HG02884 (cell line): ENCODE results near the gene AGBL3.

Source experiments
- ATAC-seq: cut with Tn5 transposase; IDR thresholded peaks from one replicate; pipeline ENCODE4 v1.9.1; 2021; ENCODE audit warnings: mild to moderate bottlenecking, moderate library complexity; ENCODE audit not compliant: unreplicated experiment

AGBL3 gene

GRCh38 chr7:134986363-134987251 is at the start of gene AGBL3:
Gene AGBL3 (plus strand): TSS chr7:134986508. CDS start chr7:134987934, 1,426 bp downstream.
- peak; percentile 92 for ATAC-seq

- no peak for ATAC-seq
Observed at GRCh38 chr7:134936893-134937510, 49.3 kb upstream of the AGBL3 start.

- no peak for ATAC-seq
Observed at GRCh38 chr7:134938141-134938540, 48.2 kb upstream of the AGBL3 start.

GRCh38 chr7:134939136-134939535 is 47.2 kb upstream of the AGBL3 start:
- no peak for ATAC-seq

- ATAC-seq, result no peak
Observed at GRCh38 chr7:134940729-134941128, 45.6 kb upstream of the AGBL3 start.

GRCh38 chr7:134941185-134941900 is 45.0 kb upstream of the AGBL3 start:
- ATAC-seq, result no peak

GRCh38 chr7:134941952-134942351 is 44.4 kb upstream of the AGBL3 start:
- no peak for ATAC-seq

GRCh38 chr7:134942690-134943466 is 43.4 kb upstream of the AGBL3 start:
- no peak for ATAC-seq

GRCh38 chr7:134943785-134944400 is 42.4 kb upstream of the AGBL3 start:
- no peak for ATAC-seq

- ATAC-seq, result no peak
Observed at GRCh38 chr7:134945691-134946090, 40.6 kb upstream of the AGBL3 start.

- ATAC-seq, result peak; percentile 76
Observed at GRCh38 chr7:134946260-134946659, 40.0 kb upstream of the AGBL3 start.

- no peak for ATAC-seq
Observed at GRCh38 chr7:134947329-134947728, 39.0 kb upstream of the AGBL3 start.

GRCh38 chr7:134947831-134948230 is 38.5 kb upstream of the AGBL3 start:
- ATAC-seq, result no peak

GRCh38 chr7:134948246-134948645 is 38.1 kb upstream of the AGBL3 start:
- ATAC-seq, result no peak

GRCh38 chr7:134948736-134949135 is 37.6 kb upstream of the AGBL3 start:
- ATAC-seq, result no peak

- no peak for ATAC-seq
Observed at GRCh38 chr7:134949171-134949570, 37.1 kb upstream of the AGBL3 start.

- no peak for ATAC-seq
Observed at GRCh38 chr7:134954197-134955082, 31.9 kb upstream of the AGBL3 start.

- ATAC-seq, result no peak
Observed at GRCh38 chr7:134957005-134957404, 29.3 kb upstream of the AGBL3 start.

GRCh38 chr7:134959810-134960209 is 26.5 kb upstream of the AGBL3 start:
- no peak for ATAC-seq
